DMS153 treated with DMSO at 0.1 percent for 48 hours (cell line): ENCODE data around the gene TENM4.

Experiments
- DNase-seq: peaks from one replicate; lab custom pipeline; 2025; ENCODE audit not compliant: unreplicated experiment; lab: John Stamatoyannopoulos, UW

Gene TENM4

DNA sequence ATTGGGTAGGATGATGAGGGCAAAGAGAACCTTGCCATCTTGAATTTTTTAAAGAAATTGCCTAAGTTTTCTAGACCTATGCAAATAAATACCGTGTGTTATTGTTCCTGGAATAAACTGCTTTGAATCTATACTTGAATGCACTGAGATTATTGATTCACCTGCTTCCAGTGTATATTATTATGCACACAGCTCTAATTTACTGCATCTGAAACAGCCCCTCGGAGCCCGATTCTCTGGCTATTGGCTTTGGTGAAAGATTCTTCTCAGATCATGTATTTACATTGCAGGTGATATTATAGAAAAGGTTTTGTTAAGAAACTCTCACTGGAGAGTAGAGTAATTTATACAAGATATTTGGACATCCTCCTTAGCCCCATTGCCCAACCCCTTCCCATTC is 254.2 kb downstream of the TENM4 start:
- DNase-seq, result no peak

DNA sequence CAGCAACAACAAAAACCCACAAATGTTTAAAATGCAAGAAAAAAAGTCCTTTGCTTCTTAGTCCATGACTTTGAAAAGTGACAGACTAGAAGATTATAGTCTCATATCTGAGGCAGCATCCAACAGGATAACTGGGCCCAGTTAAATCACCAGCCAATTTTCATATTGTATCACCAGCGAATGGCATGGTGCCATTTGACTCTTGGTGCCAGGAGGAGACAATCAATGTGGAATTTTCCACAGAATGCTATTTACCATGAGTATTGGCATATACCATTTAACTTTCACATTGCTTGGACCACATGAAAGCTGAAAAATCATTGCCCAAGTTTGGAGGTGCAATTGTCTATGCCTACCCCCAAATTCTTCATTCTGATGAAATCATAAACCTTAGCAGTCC is 255.5 kb downstream of the TENM4 start:
- DNase-seq, result no peak

DNA sequence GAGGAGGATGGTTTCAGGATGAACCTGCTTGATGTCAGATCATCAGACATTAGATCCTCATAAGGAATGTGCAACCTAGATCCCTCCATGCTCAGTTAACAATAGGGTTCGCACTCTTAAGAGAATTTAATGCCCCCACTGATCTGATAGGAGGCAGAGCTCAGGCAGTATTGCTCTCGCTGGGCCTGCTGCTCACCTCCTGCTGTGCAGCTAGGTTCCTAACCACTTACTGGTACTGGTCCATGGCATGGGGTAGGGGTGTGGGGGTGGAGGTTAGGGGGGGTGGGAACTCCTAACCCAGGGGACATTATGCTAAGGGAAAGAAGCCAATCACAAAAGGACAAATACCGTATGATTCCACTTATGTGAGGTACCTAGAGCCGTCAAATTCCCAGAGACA is 256.5 kb downstream of the TENM4 start:
- DNase-seq, result no peak

DNA sequence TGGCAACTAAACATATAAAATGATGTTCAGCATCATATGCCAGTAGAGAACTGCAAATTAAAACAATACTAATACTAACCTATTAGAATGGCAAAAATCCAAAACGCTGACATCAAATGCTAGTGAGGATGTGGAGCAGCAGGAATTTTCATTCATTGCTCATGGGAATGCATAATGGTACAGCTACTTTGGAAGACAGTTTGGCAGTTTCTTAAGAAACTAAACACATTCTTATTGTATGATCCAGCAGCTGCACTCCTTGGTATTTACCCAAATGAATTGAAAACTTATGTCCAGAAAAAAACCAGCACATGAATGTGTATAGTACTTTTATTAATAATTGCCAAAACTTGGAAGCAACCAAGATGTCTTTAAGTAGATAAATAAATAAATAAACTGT is 258.0 kb downstream of the TENM4 start:
- no peak for DNase-seq

DNA sequence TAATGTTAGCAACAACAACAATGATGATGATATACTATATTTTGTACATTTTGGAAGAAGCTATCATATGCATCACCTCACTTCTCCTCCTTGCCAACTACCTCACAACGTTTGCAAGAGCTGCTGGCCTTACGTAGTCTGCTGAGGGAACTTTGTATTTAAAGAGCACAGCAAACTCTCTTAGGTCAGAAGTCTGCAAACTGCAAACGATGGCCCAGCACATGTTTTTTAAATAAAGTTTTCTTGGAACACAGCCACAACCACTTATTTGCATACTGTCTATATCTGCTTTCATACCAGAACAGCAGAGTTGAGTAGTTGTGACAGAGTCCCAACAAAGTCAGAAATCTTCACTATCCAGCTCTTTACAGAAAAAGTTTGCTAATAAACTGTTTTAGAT is 261.7 kb downstream of the TENM4 start:
- DNase-seq, result no peak

DNA sequence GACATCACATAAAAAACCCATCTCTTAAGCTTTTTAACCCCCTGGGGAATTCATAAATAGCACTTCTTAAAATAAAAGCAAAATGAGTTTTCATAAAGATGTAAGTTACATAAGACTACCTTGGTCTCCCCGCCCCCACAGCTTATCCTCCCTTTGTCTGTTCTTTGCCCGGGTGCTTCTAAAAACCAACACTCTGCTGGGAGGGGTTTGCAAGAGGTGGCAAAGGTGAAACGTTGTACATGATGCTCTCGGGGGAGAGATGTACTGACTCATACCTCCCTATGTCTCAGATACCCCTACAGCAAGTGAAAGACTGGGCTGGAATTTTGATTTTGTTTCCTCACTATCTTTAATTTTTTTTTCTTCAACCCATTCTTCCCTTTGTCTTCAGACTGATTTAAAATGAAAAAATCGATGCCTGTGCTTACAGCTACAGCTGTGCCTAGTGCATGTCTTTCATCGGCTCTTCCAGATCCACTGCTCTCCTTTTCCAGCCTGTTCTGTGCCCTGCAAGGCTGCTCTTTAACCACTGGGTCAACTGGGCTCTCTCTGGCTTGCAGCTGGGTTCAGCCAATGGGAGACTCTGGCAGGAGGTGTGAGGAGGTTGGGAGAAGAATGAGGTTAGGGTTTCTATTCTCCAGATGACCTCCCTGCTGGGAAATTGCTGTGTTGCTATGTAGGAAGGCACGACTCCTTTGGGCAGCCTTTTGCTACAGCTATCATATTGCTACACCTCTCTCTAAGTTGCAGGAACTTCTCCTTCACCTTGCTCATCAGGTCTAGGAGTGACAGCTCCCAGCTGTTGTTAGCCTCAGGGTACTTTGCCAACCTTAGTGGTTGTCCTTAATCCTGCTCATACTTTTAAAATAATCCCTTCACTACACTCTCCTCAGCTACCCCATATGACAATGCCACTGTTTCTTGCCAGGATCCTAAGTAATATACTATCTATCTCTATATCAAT is 266.5 kb downstream of the TENM4 start:
- DNase-seq, result no peak

DNA sequence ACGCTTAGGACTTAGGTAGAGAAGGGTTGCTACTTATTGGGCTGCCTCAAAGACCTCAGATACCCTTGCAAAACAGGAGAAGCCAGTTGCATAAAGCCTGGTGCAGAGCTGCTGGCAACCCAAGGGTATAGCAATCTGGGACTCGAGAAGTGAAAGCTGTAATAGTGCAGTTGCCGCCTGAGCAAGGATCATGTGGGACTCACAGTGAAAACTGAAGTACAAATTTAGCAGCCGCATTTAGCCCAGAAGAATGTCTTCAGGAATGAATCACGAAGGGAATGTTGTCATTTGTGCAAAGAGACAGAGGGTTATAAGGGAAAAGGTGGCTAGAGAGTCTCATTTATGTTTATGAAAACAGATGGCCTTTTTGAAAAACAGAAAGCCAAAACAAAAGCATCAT is 267.2 kb downstream of the TENM4 start:
- DNase-seq, result no peak

DNA sequence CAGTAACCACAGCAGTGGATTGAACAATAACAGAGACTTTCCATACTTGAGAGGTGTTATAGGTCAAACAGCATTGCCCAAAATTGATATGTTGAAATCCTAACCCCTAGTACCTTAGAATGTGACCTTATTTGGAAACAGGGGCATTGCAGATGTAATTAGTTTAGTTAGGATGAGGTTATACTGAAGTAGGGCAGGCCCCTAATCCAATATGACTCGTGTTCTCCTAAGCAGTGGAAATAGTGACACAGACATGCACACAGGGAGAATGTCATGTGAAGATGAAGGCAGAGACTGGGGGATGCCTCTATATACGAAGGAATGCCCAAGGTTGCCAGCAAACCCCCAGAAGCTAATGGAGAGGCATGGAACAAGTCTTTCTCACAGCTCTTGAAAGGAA is 270.5 kb downstream of the TENM4 start:
- no peak for DNase-seq

DNA sequence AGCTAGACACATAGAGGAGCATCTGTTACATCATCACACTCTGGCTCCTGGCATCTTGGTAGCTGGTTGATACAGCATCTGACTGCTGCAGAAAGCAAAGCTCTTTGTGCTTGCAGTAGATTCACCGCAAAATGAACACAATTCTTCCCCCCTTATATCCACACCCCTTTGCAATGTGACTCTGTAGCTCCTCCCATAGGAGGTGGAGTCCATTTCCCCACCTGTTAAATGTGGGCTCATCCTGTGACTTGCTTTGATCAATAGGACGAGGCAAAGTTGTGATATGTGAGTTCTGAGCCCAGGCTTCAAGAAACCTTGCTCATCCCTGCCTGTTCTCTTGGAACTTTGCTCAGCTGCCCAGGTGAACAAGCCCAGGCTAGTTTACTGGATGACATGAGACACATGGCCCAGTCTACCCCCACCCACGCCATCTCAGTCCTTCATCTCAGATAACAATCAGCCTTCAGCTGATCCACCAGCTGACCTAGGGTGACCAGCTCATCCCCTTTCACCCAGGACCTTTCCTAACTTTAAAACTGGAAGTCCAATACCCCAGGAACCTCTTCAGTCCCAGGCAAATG is 272.2 kb downstream of the TENM4 start:
- no peak for DNase-seq

DNA sequence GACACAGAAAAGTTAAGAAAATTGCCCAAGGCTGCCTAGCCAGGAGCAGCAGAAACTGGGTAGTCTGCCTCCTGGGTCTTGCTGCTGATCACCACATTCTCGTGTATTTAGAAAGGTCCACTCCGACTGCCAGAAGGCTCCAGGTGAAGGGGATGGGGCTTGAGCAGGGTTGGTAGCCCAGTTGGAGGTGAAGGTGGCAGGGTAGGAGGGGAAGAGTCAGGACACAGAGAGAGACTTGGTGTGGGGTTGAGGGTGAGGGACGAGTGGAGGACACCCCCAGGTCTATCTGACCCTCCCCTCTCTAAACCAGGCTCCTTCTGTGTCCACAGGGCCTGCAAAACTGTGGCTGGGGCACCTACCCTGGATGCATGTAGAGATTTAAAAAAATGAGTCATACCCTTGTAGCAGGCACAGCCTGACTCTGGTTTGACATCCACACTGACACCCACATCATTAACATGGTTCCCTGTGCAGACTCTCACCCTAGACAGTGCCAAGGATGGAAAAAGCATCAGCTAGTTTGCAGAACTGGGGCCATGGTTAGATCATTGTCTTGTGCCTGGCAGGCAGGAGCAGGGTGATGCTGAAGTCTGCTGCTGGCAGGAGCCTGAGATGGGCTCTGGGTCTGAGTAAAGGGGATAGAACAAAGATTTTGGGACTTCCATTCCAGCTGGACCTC is 273.2 kb downstream of the TENM4 start:
- DNase-seq, result no peak

DNA sequence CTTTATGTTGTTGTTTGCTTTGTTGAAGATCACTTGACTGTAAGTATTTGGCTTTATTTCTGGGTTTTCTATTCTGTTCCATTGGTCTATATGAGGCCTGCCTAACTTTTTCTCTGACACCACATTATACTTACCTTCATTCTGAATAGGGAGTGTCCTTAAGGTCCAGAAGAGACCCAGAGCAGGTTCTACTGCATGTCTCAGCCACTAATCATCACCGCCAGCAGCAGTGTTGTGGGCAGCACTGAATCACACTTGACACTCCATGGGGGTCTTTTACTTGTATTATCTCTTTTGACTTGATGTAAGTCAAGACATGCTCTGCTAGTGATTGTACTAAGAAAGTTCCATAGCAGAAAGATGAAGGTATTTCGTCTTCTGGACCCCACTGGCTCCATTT is 274.9 kb downstream of the TENM4 start:
- DNase-seq, result no peak

DNA sequence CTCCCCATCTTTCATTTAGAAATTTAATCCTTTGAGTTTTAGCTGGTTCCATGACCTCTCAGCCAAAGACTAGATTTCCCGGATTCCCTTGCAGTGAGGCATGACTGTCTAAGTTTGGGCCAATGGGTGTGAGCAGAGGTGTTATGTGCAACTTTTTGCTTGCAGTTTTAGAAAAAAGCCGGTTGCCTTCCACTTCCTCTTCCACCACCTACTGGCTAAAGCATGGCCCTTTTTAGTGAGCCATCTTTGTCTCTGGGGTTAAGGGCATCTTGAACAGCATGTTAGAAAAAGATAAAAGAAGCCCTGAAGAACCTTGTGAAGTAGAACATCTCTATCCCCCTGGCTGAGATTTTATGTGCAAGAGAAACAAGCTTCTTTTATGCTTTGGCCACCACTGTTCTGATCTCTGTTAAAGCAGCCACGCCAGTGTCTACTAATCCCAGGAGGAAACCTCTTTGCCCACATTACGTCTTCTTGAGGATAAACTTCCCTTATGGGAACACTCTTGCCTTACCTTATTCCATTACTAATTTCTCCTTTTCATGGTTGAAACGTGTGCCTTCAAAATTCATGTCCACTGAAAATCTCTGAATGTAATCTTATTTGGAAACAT is 279.9 kb downstream of the TENM4 start:
- no peak for DNase-seq

DNA sequence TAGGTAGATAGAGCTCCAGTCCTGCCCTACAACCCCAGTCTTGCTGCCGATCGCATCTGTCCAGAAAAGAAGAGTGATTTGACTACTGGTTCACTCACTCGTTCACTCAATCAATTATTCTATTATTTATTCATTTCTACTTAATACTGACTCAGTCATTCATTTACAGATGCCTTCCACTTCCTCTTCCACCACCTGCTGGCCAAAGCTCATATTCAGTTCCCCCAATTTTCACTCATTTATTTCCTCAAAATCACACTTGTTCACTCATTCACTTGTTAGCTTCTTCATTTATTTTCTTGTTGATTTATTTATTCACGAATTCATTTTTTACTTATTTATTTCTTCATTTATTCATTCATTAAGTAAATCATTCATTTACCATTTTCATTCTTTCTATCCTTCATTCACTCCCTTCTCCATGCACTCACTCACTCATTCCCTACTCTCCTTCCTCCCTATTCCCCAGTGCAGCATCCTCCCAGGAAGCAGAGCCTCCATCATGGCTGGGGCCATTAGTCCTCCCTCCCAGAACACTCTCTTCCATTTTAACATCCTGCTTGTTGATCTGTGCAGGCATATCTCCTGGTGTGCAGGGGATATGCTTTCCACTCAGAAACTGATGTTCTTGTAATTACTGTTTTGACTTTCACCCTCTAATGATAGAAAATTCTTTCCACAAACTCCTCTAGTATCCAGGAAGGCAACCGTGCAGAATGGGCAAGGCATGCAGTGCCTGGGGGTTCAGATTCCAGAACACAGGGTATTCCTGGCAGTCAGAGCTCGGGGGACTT is 281.0 kb downstream of the TENM4 start:
- no peak for DNase-seq

DNA sequence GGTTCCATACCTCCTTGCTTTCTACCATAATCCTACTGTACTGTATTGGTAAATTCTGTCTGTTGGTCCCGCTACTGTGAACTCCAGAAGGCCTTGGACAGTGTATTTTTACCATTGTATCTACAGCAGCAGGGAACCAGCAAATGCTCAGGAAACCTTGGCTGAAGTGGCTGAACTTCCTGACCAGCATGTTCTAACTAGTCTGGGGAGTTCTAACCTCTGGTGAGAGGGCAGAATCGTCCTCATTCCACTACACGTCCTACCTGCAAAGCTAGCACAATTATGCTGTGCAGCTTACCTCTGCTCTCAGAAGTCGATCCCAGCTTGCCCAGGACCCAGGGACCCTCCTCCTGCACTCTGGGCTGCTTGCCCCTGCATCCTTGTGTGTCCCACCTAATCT is 283.1 kb downstream of the TENM4 start:
- no peak for DNase-seq

DNA sequence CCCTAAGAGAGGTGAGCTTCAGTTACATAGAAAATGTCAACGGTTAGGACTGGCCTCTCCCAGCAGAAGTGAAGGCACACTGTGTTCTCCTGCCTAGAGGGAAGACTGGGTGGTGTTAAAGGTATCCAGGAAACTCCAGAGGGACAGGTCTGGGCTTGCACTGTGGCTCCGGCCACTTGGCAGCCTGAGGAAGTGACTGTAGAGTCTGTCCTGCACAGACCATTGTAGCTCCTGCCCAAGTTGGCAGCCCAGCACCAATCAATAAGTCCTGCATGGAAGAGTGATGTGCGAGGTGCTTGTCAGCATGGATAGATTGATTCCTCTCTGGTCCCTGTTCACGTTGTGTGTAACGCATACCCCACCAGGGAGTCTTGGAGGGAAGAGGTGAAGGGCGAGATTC is 284.8 kb downstream of the TENM4 start:
- DNase-seq, result no peak

DNA sequence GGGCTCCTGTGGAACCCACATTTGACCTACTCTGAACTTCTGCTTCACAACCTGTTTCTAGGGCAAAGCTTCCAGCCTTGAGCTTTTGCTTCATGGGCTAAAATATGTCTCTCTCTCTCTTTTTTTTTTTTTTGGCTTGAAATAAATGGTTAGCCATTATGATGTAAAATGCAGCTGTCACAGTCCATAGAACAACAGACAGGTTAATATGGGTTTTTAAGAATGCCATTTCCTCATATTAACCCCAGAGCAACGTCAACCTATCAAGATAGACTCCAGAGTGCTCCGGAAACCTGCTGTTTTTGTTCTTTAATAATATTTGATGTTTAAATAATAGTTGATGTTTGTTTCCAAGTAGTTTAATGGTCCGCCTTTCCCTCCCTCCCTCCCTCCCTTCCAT is 285.6 kb downstream of the TENM4 start:
- no peak for DNase-seq

DNA sequence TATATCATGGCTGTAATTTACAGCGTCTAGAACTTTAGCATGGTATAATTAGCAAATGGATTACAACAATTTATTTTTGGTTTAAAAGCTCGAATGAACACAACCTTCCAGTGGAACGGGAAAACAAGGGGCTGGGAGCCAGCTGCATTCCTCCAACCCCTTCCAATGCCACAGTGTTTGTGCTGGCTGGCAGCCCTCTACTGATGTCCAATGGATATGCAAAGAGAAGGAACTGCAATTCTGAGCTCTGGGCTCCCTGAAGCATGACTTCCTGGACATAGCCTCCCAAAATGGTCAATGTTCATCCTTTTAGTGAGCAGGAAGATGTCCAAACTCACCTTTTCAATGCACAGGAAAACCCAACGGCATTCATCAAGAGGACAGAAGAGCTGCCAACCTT is 288.3 kb downstream of the TENM4 start:
- no peak for DNase-seq

DNA sequence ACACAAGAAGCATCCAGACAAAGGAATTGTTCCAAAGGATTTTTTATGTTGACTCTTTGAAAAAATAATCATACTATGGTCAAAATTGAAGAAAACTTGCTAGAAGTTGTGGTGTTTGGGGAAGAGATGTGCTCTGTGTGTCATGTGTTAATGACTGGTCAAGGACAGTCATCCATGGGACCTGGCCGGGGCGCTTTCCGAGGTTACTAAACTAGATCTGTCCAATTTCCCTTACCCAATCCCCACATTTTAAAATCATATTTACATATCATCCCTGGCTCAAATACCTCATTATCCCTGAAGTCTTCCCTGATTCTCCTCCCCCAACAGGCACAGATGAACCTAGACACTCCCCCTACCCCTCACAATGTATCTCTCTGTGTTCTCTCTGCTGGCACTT is 289.4 kb downstream of the TENM4 start:
- DNase-seq, result no peak

DNA sequence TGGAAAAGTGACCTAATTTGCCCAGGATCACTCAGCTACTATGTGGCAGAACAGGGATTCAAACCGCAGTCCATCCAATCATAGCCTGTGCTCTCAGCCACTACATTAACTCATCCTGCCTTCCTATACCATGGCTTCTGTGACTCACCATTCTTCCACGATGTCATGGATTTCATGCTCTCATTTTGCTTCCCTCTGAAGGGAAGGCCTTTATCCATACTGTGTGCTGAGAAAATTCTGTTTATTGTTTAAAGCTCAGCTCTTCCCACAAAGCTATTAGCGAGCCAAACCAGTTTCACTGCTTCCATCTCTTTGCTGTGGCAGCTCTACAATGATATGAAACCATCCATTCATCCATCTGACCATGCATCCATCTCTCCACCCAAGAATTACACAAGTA is 289.9 kb downstream of the TENM4 start:
- no peak for DNase-seq

DNA sequence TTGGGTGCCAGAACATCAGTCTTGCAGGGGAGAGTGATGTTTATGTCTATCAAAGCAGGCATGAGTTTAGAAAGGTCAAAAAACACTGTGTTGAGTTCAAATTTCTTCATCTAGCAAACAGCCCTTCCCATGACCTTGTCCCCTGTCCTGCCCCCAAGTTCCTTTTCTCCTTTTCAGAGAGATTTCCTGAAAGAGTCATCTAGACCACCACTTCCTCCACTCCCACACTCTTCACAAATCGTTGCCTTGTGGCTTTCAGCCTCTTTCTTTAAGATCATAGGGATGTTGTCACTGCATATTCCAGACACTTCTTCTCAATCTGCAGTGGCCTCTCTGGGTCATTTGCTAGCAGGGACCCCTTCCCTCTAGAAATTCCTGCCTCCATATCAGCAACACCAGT is 290.5 kb downstream of the TENM4 start:
- DNase-seq, result no peak

DNA sequence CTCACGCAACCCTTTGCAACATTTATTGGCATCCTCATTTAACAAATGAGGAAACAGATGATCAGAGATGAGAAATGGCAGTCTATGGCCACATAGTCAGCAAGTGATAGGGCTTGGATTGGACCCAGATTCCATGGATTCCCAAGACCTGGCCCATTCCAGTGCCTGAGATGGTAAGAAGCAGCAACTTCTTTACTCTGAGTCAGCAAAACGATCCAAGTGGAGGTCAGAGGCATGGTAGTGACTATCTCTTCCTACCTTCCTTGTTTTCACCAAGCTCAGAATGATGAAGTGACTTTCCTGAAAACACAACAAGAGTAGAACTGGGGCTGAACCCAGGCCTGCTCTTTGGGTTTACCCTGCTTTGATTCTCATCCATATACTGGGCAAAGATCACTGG is 293.1 kb downstream of the TENM4 start:
- no peak for DNase-seq
